Measurements from ENCODE around the gene TRIP6.

- TF ChIP-seq, protein P1, sequence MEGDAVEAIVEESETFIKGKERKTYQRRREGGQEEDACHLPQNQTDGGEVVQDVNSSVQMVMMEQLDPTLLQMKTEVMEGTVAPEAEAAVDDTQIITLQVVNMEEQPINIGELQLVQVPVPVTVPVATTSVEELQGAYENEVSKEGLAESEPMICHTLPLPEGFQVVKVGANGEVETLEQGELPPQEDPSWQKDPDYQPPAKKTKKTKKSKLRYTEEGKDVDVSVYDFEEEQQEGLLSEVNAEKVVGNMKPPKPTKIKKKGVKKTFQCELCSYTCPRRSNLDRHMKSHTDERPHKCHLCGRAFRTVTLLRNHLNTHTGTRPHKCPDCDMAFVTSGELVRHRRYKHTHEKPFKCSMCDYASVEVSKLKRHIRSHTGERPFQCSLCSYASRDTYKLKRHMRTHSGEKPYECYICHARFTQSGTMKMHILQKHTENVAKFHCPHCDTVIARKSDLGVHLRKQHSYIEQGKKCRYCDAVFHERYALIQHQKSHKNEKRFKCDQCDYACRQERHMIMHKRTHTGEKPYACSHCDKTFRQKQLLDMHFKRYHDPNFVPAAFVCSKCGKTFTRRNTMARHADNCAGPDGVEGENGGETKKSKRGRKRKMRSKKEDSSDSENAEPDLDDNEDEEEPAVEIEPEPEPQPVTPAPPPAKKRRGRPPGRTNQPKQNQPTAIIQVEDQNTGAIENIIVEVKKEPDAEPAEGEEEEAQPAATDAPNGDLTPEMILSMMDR (IDR thresholded peaks at IDR 0.05; ENCODE audit: extremely low read depth in 1 of 2, insufficient read depth in 1 of 2, low read depth in 1 of 2, low read length in 2 of 2) = no peak
- TF ChIP-seq POLR2A (IDR thresholded peaks at IDR 0.05; ENCODE audit: low read depth, low read length) (no peak), MAX (IDR thresholded peaks at IDR 0.05; ENCODE audit: insufficient read depth, insufficient read length) (no peak), EZH2 (IDR thresholded peaks at IDR 0.05; ENCODE audit: borderline replicate concordance, low read depth, low read length, severe bottlenecking) (no peak), POLR2AphosphoS5 (IDR thresholded peaks at IDR 0.05; ENCODE audit: insufficient read depth, low read depth, low read length) (no peak), MYC (IDR thresholded peaks at IDR 0.05; ENCODE audit: low read depth, low read length) (no peak)
Observed at GRCh38 chr7:100880645-100881044, 13.5 kb downstream of the TRIP6 start.
